WI38 (cell line): ENCODE results near the gene SKI.

Source experiments
- H3K4me3 ChIP-seq: 2 replicates; pipeline ENCODE4 v1.5.1; 2011; ENCODE audit warnings: low read depth, mild to moderate bottlenecking, control low read depth, low read length
- CTCF ChIP-seq: IDR thresholded peaks from 2 replicates; pipeline ENCODE4 v1.5.1; 2012; ENCODE audit warnings: low read depth, mild to moderate bottlenecking, control low read depth, low read length

SKI gene

DNA sequence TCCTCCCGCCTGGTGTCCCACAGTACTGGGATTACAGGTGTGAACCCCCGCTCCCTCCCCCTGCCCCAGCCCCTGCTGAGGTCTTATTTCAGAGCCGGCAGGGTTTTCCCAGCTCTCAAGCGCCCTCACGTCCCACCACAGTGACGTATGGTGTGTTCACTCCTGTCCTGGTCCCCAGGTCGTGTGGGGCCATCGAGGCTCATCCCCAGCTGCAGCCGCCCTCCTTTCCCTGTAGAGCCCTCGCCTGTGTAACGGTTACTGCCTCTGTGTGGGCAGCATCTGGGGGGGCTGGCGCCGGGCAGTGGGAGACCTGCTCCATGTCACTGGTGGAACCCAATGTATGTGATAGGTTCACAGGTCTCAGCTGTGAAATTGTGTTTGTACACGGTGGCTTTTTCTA, 23.2 kb downstream of the SKI start:
- TF ChIP-seq CTCF, result no peak

GRCh38 chr1:2251786-2252185, 23.7 kb downstream of the SKI start:
- no peak for TF ChIP-seq CTCF
- H3K4me3 ChIP-seq, result no peak overlapping the region

More for the DNA sequence above, 23.2 kb downstream of the SKI start:
- H3K4me3 ChIP-seq, result no peak overlapping the region

- no peak for TF ChIP-seq CTCF
- H3K4me3 ChIP-seq, result no peak overlapping the region
These were observed 24.3 kb downstream of the SKI start for GRCh38 chr1:2252423-2252822.

DNA sequence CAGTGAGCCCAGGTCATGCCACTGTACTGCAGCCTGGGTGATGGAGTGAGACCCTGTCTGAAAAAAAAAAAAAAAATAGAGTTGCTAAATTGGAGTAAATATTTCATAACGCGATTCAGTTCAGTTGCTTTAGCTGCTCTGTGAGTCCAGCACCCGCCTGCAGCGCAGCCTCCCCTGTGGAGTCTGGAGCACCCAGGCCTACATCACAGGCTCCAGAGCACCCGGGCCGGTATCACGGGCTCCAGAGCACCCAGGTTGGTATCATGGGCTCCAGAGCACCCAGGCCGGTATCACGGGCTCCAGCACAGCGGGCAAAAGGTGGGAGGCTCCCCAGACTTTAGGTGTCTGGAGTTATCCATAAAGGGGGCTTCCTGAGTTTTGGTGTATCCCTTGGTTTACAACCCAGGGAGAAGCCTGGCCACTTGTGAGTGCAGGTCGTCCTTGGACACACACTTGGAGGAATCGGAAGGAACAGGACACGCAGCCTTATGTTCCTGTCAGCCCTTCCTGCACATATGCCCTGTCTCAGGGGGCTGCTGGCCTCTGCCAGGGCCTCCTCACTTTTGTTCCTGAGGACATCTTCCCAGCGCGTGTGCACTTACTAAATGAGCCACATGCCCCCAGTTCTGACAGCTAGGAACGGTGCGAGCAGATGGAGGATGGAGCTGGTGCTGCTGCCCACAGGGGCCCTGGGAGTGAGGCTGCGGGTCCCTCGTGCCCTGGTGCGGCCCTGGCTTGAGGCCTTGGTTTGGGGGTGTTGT, 25.1 kb downstream of the SKI start:
- no peak overlapping the region for H3K4me3 ChIP-seq
- no peak for TF ChIP-seq CTCF

GRCh38 chr1:2253797-2254480, 25.8 kb downstream of the SKI start:
- no peak overlapping the region for H3K4me3 ChIP-seq
- no peak for TF ChIP-seq CTCF

DNA sequence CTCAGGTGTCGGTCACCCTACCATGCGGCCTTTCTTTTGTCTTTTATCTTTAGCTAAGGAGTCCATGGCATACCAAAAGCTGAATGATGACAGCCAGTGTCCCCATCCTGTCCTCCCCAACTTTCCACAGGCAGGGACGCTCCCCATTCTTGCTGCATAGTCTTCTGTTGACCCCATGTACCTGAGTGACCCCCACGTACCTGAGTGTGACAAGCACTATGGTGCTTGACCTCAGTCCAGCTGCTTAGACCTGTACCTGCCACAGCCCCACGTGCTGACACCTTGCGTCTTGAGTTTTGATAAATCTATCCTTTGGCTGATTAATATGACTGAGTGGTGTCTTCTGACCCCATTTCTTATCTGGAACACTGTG, 26.9 kb downstream of the SKI start:
- H3K4me3 ChIP-seq, result no peak overlapping the region
- no peak for TF ChIP-seq CTCF

DNA sequence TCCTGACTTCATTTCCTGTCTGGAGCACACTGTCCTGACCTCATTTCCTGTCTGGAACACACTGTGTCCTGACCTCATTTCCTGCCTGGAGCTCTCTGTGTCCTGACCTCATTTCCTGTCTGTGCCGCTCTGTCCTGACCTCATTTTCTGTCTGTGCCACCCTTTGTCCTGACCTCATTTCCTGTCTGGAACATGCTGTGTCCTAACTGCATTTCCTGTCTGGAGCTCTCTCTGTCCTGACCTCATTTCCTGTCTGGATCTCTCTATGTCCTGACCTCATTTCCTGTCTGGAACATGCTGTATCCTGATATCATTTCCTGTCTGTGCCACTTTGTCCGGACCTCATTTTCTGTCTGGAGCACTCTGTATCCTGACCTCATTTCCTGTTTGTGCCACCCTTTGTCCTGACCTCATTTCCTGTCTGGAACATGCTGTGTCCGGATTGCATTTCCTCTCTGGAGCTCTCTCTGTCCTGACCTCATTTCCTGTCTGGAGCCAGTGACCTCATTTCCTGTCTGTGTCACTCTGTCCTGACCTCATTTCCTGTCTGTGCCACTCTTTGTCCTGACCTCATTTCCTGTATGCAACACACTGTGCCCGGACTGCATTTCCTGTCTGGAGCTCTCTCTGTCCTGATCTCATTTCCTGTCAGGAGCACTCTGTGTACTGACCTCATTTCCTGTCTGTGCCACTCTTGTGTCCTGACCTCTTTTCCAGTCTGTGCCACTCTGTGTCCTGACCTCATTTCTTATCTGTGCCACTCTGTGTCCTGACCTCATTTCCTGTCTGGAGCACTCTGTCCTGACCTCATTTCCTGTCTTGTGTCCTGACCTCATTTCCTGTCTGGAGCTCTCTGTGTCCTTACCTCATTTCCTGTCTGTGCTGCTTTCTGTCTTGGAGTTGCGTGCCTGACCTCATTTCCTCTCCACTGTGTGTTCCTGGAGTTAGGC, 27.6 kb downstream of the SKI start:
- TF ChIP-seq CTCF, result no peak

More for the DNA sequence above, 27.6 kb downstream of the SKI start:
- H3K4me3 ChIP-seq, result no peak overlapping the region
